Panc1 (cell line): ENCODE results near the gene RNU7-1. TPM values are rescaled to one million over a fixed set of nuclear protein-coding genes. Genes with fewer than 3 reads are reported as not detected.

ENCODE experiments used
- ATAC-seq: fragments of 200-7000 bp; cut with Tn5 transposase; 2 replicates; pipeline ENCODE4 v1.9.1; 2020; ENCODE audit warnings: mild to moderate bottlenecking, moderate library complexity
- BruUV-seq: library from RNA; stranded (reverse); fragments of 400-500 nt; replicated peaks from 2 replicates; lab custom pipeline; 2021; lab: Mats Ljungman, UMichigan
- CTCF ChIA-PET: fragments of 300-600 bp; sonication (Branson Sonifier 250); formaldehyde crosslinking; loops from one replicate; lab custom pipeline; 2022; ENCODE audit warnings: antibody characterized with exemption; lab: Charles Lee
- POLR2A ChIA-PET: fragments of 300-600 bp; sonication (Branson Sonifier 250); formaldehyde crosslinking; loops from one replicate; lab custom pipeline; 2022; ENCODE audit warnings: antibody characterized with exemption; lab: Charles Lee
- DNase-seq: peaks from one replicate; pipeline ENCODE4 v3.0.0-alpha.2; 2010; ENCODE audit warnings: low read depth, low spot score
- H3K27ac ChIP-seq: 2 replicates; pipeline ENCODE4 v1.5.1; 2011; ENCODE audit warnings: mild to moderate bottlenecking, low read length, inconsistent platforms
- H3K27me3 ChIP-seq: fragments of 200-500 bp; sonication (Bioruptor generic); 2 replicates; pipeline ENCODE4 v1.6.0; 2014; ENCODE audit warnings: low read length, inconsistent platforms; ENCODE audit not compliant: control insufficient read depth, insufficient read depth
- H3K36me3 ChIP-seq: fragments of 200-500 bp; sonication (Bioruptor generic); 2 replicates; pipeline ENCODE4 v1.5.1; 2014; ENCODE audit warnings: inconsistent platforms, mild to moderate bottlenecking, low read length, moderate library complexity; ENCODE audit not compliant: control insufficient read depth, insufficient read depth
- H3K4me1 ChIP-seq: 2 replicates; pipeline ENCODE4 v1.5.1; 2011; ENCODE audit warnings: inconsistent platforms, mild to moderate bottlenecking, low read length, moderate library complexity; ENCODE audit not compliant: control insufficient read depth, insufficient read depth
- H3K4me3 ChIP-seq, 2 experiments: 2 replicates each; pipeline ENCODE4 v1.5.1; 2011 to 2012; ENCODE audit warnings: low read depth in 2 of 2, low read length in 2 of 2, mild to moderate bottlenecking in 2 of 2, inconsistent platforms in 1 of 2, moderate library complexity in 1 of 2
- H3K9me3 ChIP-seq: fragments of 200-500 bp; sonication (Bioruptor generic); 2 replicates; pipeline ENCODE4 v1.5.1; 2014; ENCODE audit warnings: low read depth, mild to moderate bottlenecking, inconsistent platforms, low read length, moderate library complexity; ENCODE audit not compliant: control insufficient read depth, insufficient read depth
- CTCF ChIP-seq: fragments of 450-650 bp; IDR thresholded peaks from 2 replicates; pipeline ENCODE4 v1.5.1; 2017; ENCODE audit warnings: mild to moderate bottlenecking
- POLR2AphosphoS5 ChIP-seq: IDR thresholded peaks from 2 replicates; pipeline ENCODE4 v1.6.1; 2012; ENCODE audit warnings: mild to moderate bottlenecking, low read depth, low read length, moderate library complexity
- REST ChIP-seq, 2 experiments: IDR thresholded peaks; 2 replicates each; pipeline ENCODE4 v1.6.1; 2011 to 2012; ENCODE audit warnings: low read depth in 2 of 2, control low read depth in 1 of 2, low read length in 1 of 2, mild to moderate bottlenecking in 1 of 2, moderate library complexity in 1 of 2; ENCODE audit not compliant: insufficient read depth in 1 of 2
- SIN3A ChIP-seq: IDR thresholded peaks from 2 replicates; pipeline ENCODE4 v1.6.1; 2012; ENCODE audit warnings: low read depth, mild to moderate bottlenecking, low read length, moderate library complexity, borderline replicate concordance; ENCODE audit not compliant: insufficient read depth
- TCF7L2 ChIP-seq: IDR thresholded peaks from 2 replicates; pipeline ENCODE4 v1.6.1; 2011; ENCODE audit warnings: mild to moderate bottlenecking, low read depth, low read length, inconsistent platforms
- in situ Hi-C: cut with HindIII; loops from 2 replicates; pipeline ENCODE4 v1.10.0; 2016; ENCODE audit warnings: low sequenced_read_pairs, low pct_unique_long_range_greater_than_20kb
- intact Hi-C: fragments of 100-400 bp; cut with micrococcal nuclease; formaldehyde crosslinking; loops from one replicate; pipeline ENCODE4 v1.10.0; 2022; ENCODE audit not compliant: unreplicated experiment
- total RNA-seq: library from RNA; stranded (reverse); gene quantifications from one replicate; pipeline ENCODE4 v1.2.1, GENCODE V29; 2021; ENCODE audit not compliant: unreplicated experiment

The RNU7-1 gene
- total RNA-seq, 1 experiment from 2014 or later: not detected

DNA sequence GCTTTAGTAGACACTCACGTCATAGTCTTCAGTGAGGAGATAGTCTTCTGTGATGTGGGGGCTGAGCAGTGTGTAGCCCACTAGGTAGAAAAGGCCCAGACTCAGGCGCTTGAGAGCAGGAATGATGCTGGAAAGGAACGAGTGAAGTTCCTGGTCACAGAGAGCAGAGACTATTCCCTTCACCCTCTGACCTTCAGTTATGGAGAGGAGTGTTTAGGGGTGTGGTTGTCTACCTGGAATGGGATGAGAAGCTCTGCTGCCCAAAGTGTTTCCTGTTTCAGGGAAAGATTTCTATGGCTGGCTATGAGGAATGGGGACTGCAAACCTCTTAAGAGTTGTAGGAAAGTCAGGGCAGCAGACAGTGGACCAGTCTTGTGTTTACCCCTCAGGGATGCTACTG lies 35.8 kb downstream of the RNU7-1 start:
- intact Hi-C loops (no loop called here), in situ Hi-C loops (no loop called here)
- H3K36me3 ChIP-seq: peaks cover 1% of the 10 kb centered on the region; the same call in 1 of the 2 replicates
- CTCF ChIA-PET: no interaction called here
- DNase-seq (no peak), ATAC-seq (no peak)
- H3K4me3 ChIP-seq: no peak overlapping the region
- H3K27ac ChIP-seq: no peak overlapping the region
- H3K9me3 ChIP-seq: no peaks in the 10 kb centered on the region
- BruUV-seq: no TSS peak
- TF ChIP-seq REST (IDR thresholded peaks at IDR 0.05; ENCODE audit: insufficient read depth in 1 of 2, low read depth in 2 of 2, low read length in 1 of 2) (no peak), POLR2AphosphoS5 (no peak), CTCF (no peak)
- no peaks in the 10 kb centered on the region for H3K27me3 ChIP-seq
- H3K4me1 ChIP-seq: no peaks in the 10 kb centered on the region
- POLR2A ChIA-PET: no interaction called here

DNA sequence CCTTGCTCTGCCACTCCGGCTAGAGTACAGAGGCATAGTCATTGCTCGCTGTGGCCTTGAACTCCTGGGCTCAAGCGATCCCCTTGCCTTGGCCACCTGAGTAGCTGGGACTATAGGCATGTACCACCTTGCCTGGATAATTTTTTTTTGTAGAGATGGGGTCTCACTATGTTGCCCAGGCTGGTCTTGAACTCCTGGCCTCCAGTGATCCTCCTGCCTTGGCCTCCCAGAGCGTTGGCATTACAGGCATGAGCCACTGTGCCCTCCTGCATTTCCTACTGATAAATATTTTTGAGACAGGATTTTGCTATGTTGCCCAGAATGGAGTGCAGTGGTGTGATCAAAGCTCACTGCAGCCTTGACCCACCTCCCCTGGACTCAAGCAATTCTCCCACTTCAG lies 36.5 kb downstream of the RNU7-1 start:
- in situ Hi-C loops (no loop called here), intact Hi-C loops (no loop called here)
- H3K36me3 ChIP-seq: no peaks in the 10 kb centered on the region
- no peak for ATAC-seq
- ChIA-PET POLR2A (no interaction called here), CTCF (no interaction called here)
- no TSS peak for BruUV-seq
- TF ChIP-seq REST (IDR thresholded peaks at IDR 0.05; ENCODE audit: insufficient read depth in 1 of 2, low read depth in 2 of 2, low read length in 1 of 2): no peak
- TF ChIP-seq CTCF: no peak
- no peak for TF ChIP-seq SIN3A
- no peak for TF ChIP-seq TCF7L2
- no peak for TF ChIP-seq POLR2AphosphoS5
- no peaks in the 10 kb centered on the region for H3K27me3 ChIP-seq
- no peaks in the 10 kb centered on the region for H3K9me3 ChIP-seq
- no peaks in the 10 kb centered on the region for H3K4me1 ChIP-seq
- H3K27ac ChIP-seq: no peak overlapping the region
- H3K4me3 ChIP-seq: no peak overlapping the region
- no peak for DNase-seq
